Activated CD8-positive, alpha-beta memory T cell treated with anti-CD3 and anti-CD28 coated beads for 36 hours (primary cell): ENCODE data around the gene ZNF771. TPM values are rescaled to one million over a fixed set of nuclear protein-coding genes. Genes with fewer than 3 reads are reported as not detected.

Experiments used
- CTCF ChIA-PET: fragments of 350-600 bp; sonication (Branson Sonifier 250); formaldehyde crosslinking; loops from one replicate; lab custom pipeline; 2021; ENCODE audit warnings: antibody characterized with exemption; lab: Charles Lee
- POLR2A ChIA-PET: fragments of 350-600 bp; sonication (Branson Sonifier 250); formaldehyde crosslinking; loops from one replicate; lab custom pipeline; 2021; ENCODE audit warnings: antibody characterized with exemption; lab: Charles Lee
- total RNA-seq, 2 experiments: library from RNA; stranded (reverse); gene quantifications; one replicate each; pipeline ENCODE4 v1.2.3, GENCODE V29; 2021

Gene ZNF771
- 1 to 10 TPM; 7.5 to 8.3 TPM for total RNA-seq

- ChIA-PET POLR2A (interaction anchor here (0.6 to 1.9 kb wide), 15 partner anchors 9 to 227 kb away, joined by 3 to 10 read pairs (median 3); partner anchors contain the start of genes CD2BP2, DCTPP1, SEPTIN1 and ZNF48), CTCF (interaction anchor here (0.6 to 4.1 kb wide), 10 partner anchors 10 to 315 kb away, joined by 3 to 28 read pairs (median 4); partner anchors contain the start of genes DCTPP1, SEPTIN1, TBX6 and ZNF48)
Observed at GRCh38 chr16:30407102-30407803, at the start of gene ZNF771. Gene ZNF771, plus strand, starts transcription at chr16:30407606. Its CDS starts 448 bp downstream, at chr16:30408054.

- POLR2A ChIA-PET = interaction anchor here (0.5 kb wide), 1 partner anchor 912 kb away, joined by 6 read pairs; no protein-coding TSS in a partner anchor
- CTCF ChIA-PET = no interaction called here
Observed at GRCh38 chr16:30357715-30358576, 49.5 kb upstream of the ZNF771 start.

GRCh38 chr16:30358577-30358936, 48.8 kb upstream of the ZNF771 start:
- POLR2A ChIA-PET = no interaction called here
- CTCF ChIA-PET = no interaction called here

- ChIA-PET CTCF (interaction anchor here (1.7 kb wide), 1 partner anchor 50 kb away, joined by 3 read pairs; no protein-coding TSS in a partner anchor), POLR2A (no interaction called here)
Observed at GRCh38 chr16:30358990-30359870, 48.2 kb upstream of the ZNF771 start.

- POLR2A ChIA-PET = no interaction called here
- CTCF ChIA-PET = interaction anchor here (1.7 kb wide), 1 partner anchor 50 kb away, joined by 3 read pairs; no protein-coding TSS in a partner anchor
Observed at GRCh38 chr16:30359871-30360170, 47.6 kb upstream of the ZNF771 start.

GRCh38 chr16:30361180-30361579, 46.2 kb upstream of the ZNF771 start:
- ChIA-PET CTCF (interaction anchor here (0.7 to 1.1 kb wide), 2 partner anchors 8 to 48 kb away, joined by 3 read pairs; no protein-coding TSS in a partner anchor), POLR2A (no interaction called here)

GRCh38 chr16:30365200-30365599, 42.2 kb upstream of the ZNF771 start:
- ChIA-PET POLR2A (no interaction called here), CTCF (interaction anchor here (1.8 kb wide), 1 partner anchor 31 kb away, joined by 4 read pairs; no protein-coding TSS in a partner anchor)

GRCh38 chr16:30366511-30366910, 40.9 kb upstream of the ZNF771 start:
- POLR2A ChIA-PET = no interaction called here
- CTCF ChIA-PET = interaction anchor here (1.4 kb wide), 1 partner anchor 41 kb away, joined by 3 read pairs; the partner anchor contains the start of gene ZNF771

- ChIA-PET CTCF (interaction anchor here (1.4 kb wide), 1 partner anchor 40 kb away, joined by 3 read pairs; the partner anchor contains the start of gene ZNF771), POLR2A (no interaction called here)
Observed at GRCh38 chr16:30367349-30368009, 39.9 kb upstream of the ZNF771 start.

- ChIA-PET CTCF (interaction anchor here (1.2 to 1.7 kb wide), 4 partner anchors 12 to 230 kb away, joined by 3 to 9 read pairs (median 5); no protein-coding TSS in a partner anchor), POLR2A (interaction anchor here (1.5 kb wide), 1 partner anchor 14 kb away, joined by 7 read pairs; the partner anchor contains the start of gene CD2BP2)
Observed at GRCh38 chr16:30368122-30368791, 39.1 kb upstream of the ZNF771 start.

GRCh38 chr16:30368792-30369090, 38.7 kb upstream of the ZNF771 start:
- ChIA-PET POLR2A (interaction anchor here (1.5 kb wide), 1 partner anchor 14 kb away, joined by 7 read pairs; the partner anchor contains the start of gene CD2BP2), CTCF (interaction anchor here (0.6 to 1.7 kb wide), 5 partner anchors 8 to 230 kb away, joined by 3 to 9 read pairs (median 5); no protein-coding TSS in a partner anchor)

- POLR2A ChIA-PET = interaction anchor here (0.6 to 1.5 kb wide), 2 partner anchors 15 to 305 kb away, joined by 4 to 7 read pairs; partner anchors contain the start of gene CD2BP2
- CTCF ChIA-PET = interaction anchor here (0.6 to 1.7 kb wide), 6 partner anchors 8 to 229 kb away, joined by 3 to 9 read pairs (median 4); no protein-coding TSS in a partner anchor
Observed at GRCh38 chr16:30369091-30369937, 38.1 kb upstream of the ZNF771 start.

GRCh38 chr16:30369938-30370455, 37.4 kb upstream of the ZNF771 start:
- CTCF ChIA-PET = interaction anchor here (1.2 to 1.7 kb wide), 5 partner anchors 10 to 166 kb away, joined by 3 to 9 read pairs (median 4); no protein-coding TSS in a partner anchor
- POLR2A ChIA-PET = interaction anchor here (0.6 to 1.7 kb wide), 5 partner anchors 13 to 306 kb away, joined by 3 to 11 read pairs (median 6); partner anchors contain the start of genes CD2BP2 and SEPTIN1

GRCh38 chr16:30370456-30371247, 36.8 kb upstream of the ZNF771 start, which contains the start of gene TBC1D10B:
Gene TBC1D10B, minus strand, starts transcription at chr16:30370494. Its CDS starts 311 bp downstream, at chr16:30370183.
- ChIA-PET CTCF (interaction anchor here (0.6 to 1.7 kb wide), 11 partner anchors 9 to 274 kb away, joined by 3 to 6 read pairs (median 4); partner anchors contain the start of genes GDPD3, SEPTIN1, ZNF48 and ZNF771), POLR2A (interaction anchor here (0.9 to 1.7 kb wide), 6 partner anchors 12 to 60 kb away, joined by 3 to 11 read pairs (median 4); partner anchors contain the start of genes CD2BP2, DCTPP1, SEPTIN1 and ZNF771)
